Measurements from ENCODE around the gene EPS8L2. TPM values are rescaled to one million over a fixed set of nuclear protein-coding genes. Genes with fewer than 3 reads are reported as not detected.

The EPS8L2 gene
- total and polyA plus RNA-seq, 2 of the 4 experiments (the other 2 are of a cell fraction), result 17.2 to 39.4 TPM

GRCh38 chr11:722346-722811 lies 16.3 kb downstream of the EPS8L2 start:
- Histone ChIP-seq H3K27ac (ENCODE audit: insufficient read depth, low read length) (no peak overlapping the region), H3K27me3 (ENCODE audit: control insufficient read depth, insufficient read depth, low read length) (peaks cover 9% of the 10 kb centered on the region; the same call in 1 of the 2 replicates), H2AFZ (replicated peaks; ENCODE audit: low read length, poor library complexity) (no peak overlapping the region), H4K20me1 (ENCODE audit: insufficient read depth, low read length) (no peaks in the 10 kb centered on the region), H3K4me2 (ENCODE audit: low read depth, low read length) (no peak overlapping the region), H3K36me3 (ENCODE audit: control insufficient read depth, insufficient read depth, low read length) (no peaks in the 10 kb centered on the region), H2BK5ac (ENCODE audit: low read depth, low read length, poor library complexity, severe bottlenecking) (no peak overlapping the region), H3K56ac (ENCODE audit: extremely low read depth, insufficient read depth, low read length) (no peak overlapping the region), H3K4ac (ENCODE audit: low read depth, low read length) (no peak overlapping the region), H2AK9ac (replicated peaks; ENCODE audit: low read depth, low read length, poor library complexity) (no peak overlapping the region), H2BK120ac (ENCODE audit: low read depth, low read length) (no peak overlapping the region), H4K8ac (ENCODE audit: low read depth in 2 of 2, low read length in 2 of 2) (no peak overlapping the region), H2AK5ac (ENCODE audit: low read depth, low read length) (no peak overlapping the region), H3K79me1 (ENCODE audit: low read depth in 1 of 2, low read length in 2 of 2) (no peaks in the 10 kb centered on the region), H2BK20ac (ENCODE audit: low read depth, low read length) (no peak overlapping the region), H4K91ac (ENCODE audit: insufficient read depth, low read depth, low read length) (no peak overlapping the region), H3K9me3 (ENCODE audit: control insufficient read depth, insufficient read depth, low read length) (no peaks in the 10 kb centered on the region), H4K5ac (ENCODE audit: low read depth, low read length) (no peak overlapping the region), H3K14ac (replicated peaks; ENCODE audit: low read depth, low read length) (no peak overlapping the region), H3K9ac (ENCODE audit: low read depth, low read length) (no peak overlapping the region), H2BK15ac (ENCODE audit: low read depth, low read length) (no peak overlapping the region), H3K4me3 (ENCODE audit: insufficient read depth, low read depth, low read length) (no peak overlapping the region), H3K4me1 (ENCODE audit: control insufficient read depth, insufficient read depth, low read length) (no peaks in the 10 kb centered on the region), H3K18ac (ENCODE audit: low read depth, low read length) (no peak overlapping the region), H3K9me1 (ENCODE audit: insufficient read depth, low read length) (no peaks in the 10 kb centered on the region), H3K23ac (ENCODE audit: low read depth, low read length) (no peak overlapping the region)
- intact Hi-C loops (cut with micrococcal nuclease) (loop anchor here (10.0 kb wide), 1 partner anchor 168 kb away; no protein-coding TSS in a partner anchor), in situ Hi-C loops (cut with MboI; ENCODE audit: low sequenced_read_pairs) (no loop called here), dilution Hi-C loops (cut with HindIII; ENCODE audit: low sequenced_read_pairs, unreplicated experiment) (no loop called here)
- ATAC-seq (ENCODE audit: low read depth) (no peak), DNase-seq (no peak)
- no peak for TF ChIP-seq MAZ (IDR thresholded peaks at IDR 0.05; ENCODE audit: borderline replicate concordance, low read depth, low read length)
- no peak for TF ChIP-seq RFX5 (IDR thresholded peaks at IDR 0.05; ENCODE audit: low read depth, low read length)
- no peak for TF ChIP-seq RAD21 (IDR thresholded peaks at IDR 0.05; ENCODE audit: low read length)
- POLR2A ChIA-PET (ENCODE audit: unreplicated experiment), result no interaction called here
- 86% methylated on average over 8 of the region's 20 CpGs; no CpG with 5 or more reads in 1 of the 2 experiments for WGBS, 2 experiments (ENCODE audit: extremely low coverage in 2 of 2, insufficient read length in 1 of 2)
- CTCF ChIA-PET, result no interaction called here
- BruUV-seq (replicated peaks), result no TSS peak
